ENCODE results near the gene TC2N.
A peak's percentile ranks its signal among the peaks of the same experiment; 100 is the strongest.
"Not testable (repeated sequence)": the region's sequence is repeated elsewhere in the genome, so short reads cannot be mapped to it uniquely, and the experiment has no call there.

Gene TC2N

DNA sequence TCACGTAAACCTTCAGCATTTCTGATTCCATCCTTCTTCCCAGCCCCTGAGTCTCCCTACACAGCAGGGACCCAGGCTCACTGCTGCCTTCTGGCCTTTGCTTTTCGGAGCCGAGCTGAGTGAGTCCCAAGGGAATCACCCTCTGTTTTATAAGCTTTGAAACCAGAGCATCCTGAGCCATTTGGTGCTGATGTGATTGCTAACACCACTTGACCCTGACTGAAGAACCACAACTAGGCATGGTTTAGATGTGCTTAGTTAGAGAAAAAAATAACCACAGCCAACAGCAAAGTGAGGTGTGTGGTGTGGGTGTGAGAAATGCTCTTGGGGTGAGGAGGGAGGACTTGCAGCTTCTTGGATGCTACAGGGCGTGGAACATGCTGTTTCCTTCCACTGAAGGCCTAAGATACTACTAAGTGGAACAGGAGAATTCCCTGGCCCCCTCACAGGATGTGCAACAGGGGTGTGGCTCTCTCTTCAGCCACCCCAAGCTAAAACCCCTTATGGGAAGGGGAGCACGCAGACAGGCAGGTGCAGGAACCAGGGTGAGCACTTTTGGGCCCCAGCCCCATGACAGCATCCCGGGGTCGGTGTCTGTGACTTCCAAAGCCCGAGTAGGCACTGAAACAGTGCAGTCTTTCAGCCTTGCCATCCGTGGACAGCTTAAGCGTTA is at the start of gene TC2N:
TSS of gene TC2N (minus strand) at position 221 of the 673 bp plus-strand sequence. CDS start 53,767 bp downstream, outside the sequence.
- DNase-seq = no peak

GRCh38 chr14:91912035-91912434 is 44.7 kb upstream of the TC2N start:
- DNase-seq = no peak

DNA sequence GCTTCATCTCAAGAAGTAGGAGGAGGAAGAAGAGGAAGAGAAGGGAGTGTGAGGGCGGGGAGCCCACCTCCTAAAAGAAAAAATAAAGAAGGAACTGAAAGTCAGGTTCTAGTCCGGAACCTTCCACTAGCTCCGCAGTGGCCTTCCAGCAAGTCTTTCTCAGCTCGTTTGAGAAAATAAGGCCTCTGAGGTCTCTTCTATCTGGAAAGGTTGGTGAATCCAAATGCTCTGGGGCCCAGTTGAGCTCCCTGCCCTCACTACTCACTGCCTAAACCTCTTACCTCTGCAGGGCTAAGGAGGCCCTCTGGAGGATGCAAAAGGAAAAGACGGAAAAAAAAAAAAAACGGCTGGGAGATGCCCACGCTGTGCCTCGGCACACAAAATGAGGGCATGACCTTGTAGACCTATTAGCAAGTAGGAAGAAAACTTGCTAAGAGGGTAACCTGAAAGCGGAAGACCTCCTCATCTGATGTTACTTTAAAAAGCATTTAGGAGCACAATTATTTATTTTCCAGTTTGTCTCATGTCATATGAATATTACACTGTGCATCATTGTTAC is 44.2 kb upstream of the TC2N start:
- peak; percentile 16 for DNase-seq

DNA sequence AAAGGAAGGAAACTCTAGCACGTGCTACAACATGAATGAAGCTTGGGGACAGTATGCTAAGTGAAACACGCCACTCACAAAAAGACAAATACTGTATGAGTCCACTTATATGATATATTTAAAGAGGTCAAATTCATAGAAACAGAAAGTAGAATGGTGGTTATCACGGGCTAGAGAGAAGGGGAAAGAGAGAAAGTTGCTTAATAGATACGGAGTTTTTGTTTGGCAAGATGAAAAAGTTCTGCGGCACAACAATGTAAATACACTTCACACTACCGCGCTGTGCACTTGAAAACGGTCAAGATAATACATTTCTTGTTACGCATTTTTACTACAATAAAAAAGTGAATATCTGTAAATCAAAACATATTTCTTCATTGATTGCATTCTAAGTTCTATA is 42.9 kb upstream of the TC2N start:
- DNase-seq = no peak

GRCh38 chr14:91906374-91906773 is 39.0 kb upstream of the TC2N start:
- no peak for DNase-seq

DNA sequence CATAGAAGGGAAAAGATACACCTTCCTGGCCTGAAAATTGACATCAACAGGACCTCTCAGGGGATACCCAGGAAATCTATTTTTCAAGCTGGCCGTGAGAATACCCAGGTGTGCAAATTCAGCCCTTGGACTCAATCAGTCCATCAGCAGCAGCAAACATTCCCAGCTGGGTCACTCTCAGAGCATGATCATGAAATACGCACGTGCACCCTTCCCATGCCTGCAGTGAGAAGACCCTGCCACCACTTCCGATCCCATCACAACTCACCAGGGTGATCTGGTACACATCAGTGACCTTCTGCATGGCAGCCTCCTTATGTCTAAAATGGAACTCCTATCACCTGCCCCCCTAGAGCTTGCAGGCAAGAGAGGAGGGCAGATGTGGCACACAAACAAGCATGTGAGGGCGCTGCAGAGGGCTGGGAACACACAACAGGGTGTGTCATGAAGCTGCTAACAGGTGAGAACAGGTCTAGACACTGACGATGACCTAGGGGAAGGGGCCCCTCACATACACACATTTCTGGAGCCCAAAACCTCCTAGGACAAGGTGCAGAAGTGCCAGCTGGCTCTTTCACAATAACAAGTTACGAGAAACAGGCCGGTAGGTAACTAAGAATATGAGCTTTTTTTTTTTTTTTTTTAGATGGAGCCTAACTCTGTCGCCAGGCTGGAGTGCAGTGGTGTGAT is 37.8 kb upstream of the TC2N start:
- no peak for DNase-seq

DNA sequence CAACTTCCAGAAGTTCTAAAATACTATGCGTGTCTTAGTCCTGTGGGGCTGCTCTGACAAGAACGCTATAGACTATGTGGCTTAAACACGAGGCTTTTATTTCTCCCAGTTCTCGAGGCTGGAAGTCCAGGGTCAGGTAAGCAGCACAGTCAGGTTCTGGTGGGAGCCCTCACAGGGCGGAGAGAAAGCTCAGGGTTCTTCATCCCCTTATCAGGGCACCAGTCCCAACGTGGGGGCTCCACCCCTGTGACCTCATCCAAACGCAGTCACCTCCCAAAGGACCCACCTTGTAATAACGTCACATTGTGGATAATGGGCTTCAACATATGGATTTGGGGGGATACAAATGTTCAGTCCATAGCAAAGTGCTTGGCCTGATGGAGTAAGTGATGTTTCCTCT is 37.1 kb upstream of the TC2N start:
- no peak for DNase-seq

DNA sequence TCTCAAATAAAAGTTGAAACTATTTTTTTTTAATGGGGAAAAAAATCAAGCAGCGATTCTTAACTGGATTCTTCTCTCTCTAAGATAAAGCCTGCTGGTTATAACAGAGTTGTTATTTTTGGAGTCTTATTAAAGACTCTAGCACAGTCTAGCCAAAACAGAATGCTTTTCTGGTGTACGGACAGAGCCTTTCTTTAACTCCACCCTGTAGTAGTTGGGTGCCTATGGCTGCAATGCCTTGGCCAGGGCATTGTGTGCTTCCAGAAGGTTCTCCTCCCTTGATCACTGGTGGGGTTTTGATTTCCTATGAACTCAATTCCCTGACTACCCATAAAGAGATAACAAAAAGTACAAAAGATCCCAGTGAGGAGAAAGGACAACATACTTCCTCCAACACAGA is 35.7 kb upstream of the TC2N start:
- DNase-seq = no peak

DNA sequence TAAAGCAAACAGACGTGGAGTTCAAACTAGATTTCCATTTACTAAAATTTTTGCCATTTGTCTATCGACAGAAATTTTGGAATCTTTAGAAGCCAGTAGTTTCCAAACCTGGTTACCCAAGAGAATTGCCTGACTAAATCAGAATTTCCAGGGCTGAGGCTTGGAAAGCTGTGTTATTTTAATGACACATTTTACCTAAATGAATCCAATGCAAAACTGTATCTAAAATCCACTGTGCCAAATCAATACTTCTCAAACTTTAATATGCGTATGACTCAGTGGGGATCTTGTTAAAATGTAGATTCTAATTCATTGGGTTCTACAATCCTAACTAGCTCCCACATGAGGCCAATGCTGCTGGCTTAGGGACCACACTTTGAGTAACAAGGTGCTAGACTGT is 35.0 kb upstream of the TC2N start:
- no peak for DNase-seq

GRCh38 chr14:91901449-91902226 is 34.3 kb upstream of the TC2N start:
- DNase-seq = no peak

DNA sequence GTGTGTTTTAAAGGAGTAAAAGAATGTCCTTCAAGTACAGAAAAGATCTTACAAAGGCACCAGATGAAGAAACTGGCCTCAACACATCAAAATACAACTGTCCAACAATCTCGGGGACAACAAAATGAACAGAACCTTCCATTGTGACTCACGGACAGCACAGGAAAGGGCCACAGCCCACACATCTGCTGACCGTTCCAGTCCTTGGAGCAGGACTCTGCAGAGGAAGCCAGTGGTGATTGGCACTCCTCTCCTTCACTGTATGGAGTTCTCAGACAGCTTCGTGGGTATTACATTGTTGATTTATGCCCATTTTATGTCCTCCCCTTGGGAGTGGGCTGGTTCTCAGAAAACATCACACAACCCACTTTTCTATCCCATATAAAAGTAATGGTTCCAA is 32.5 kb upstream of the TC2N start:
- DNase-seq = no peak

- DNase-seq = no peak
These were observed 31.9 kb upstream of the TC2N start for GRCh38 chr14:91899213-91899612.

DNA sequence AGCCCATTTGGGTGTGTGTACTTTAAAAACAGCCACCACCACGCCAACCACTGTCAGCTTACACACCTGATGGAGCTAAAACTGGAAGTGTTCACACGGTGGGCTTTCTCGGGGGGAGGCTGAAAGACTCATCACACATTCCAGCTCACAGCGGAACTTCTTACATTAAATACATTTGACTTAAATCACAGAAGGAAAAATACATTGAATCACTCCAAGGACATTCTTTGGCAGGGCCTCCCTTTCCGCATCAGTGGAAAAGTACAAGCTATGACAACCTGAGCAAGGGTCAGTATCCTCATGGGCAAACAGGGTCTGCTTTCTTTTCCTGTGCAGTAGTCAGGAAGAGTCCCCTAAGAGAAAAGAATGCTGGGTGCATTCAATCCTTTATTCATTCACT is 31.0 kb upstream of the TC2N start:
- no peak for DNase-seq

- DNase-seq = not testable (repeated sequence)
These were observed 30.4 kb upstream of the TC2N start for GRCh38 chr14:91897716-91898115.

GRCh38 chr14:91897106-91897701 is 29.9 kb upstream of the TC2N start:
- DNase-seq = no peak

DNA sequence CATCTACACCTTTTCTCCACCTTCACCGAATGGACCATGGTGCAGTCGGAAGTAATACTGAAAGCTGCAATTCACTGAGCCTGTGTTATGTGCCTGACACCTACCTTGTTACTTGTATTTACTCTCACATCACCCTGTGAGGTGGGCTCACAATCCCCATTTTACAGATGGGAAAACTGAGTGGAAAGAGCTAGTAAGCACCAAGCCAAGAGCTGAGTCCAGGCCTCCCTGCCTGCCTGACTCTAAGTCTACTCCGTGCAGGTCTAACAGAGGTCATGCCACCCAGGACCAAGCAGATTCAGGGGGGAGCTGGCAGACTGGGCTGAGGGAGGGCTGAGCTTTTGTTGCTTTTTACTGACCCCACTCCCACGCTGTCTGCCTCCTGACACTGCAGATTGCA is 29.1 kb upstream of the TC2N start:
- no peak for DNase-seq

- DNase-seq = peak; percentile 29
These were observed 26.3 kb upstream of the TC2N start for GRCh38 chr14:91893669-91894068.

GRCh38 chr14:91893007-91893406 is 25.7 kb upstream of the TC2N start:
- no peak for DNase-seq

GRCh38 chr14:91891721-91892220 is 24.4 kb upstream of the TC2N start:
- DNase-seq = no peak

DNA sequence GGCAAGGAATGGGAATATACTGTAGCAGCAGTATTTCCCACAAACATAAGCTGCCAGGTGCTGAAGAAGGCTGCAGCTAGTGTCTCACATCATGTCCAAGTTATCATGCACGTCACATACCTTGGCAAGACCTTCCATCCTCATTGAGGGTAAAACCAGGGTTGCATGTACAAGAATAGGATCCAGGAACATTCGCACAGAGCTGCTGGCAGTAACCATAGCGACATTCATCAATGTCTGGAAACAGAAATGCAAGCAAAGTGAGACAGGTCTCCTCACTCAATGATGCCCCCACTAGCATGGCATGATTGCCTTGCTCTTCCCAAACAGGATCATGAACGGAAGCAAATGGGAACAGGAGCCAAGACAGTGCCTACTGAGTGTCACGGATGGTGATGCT is 23.8 kb upstream of the TC2N start:
- no peak for DNase-seq

GRCh38 chr14:91890291-91890749 is 23.0 kb upstream of the TC2N start:
- DNase-seq = no peak

DNA sequence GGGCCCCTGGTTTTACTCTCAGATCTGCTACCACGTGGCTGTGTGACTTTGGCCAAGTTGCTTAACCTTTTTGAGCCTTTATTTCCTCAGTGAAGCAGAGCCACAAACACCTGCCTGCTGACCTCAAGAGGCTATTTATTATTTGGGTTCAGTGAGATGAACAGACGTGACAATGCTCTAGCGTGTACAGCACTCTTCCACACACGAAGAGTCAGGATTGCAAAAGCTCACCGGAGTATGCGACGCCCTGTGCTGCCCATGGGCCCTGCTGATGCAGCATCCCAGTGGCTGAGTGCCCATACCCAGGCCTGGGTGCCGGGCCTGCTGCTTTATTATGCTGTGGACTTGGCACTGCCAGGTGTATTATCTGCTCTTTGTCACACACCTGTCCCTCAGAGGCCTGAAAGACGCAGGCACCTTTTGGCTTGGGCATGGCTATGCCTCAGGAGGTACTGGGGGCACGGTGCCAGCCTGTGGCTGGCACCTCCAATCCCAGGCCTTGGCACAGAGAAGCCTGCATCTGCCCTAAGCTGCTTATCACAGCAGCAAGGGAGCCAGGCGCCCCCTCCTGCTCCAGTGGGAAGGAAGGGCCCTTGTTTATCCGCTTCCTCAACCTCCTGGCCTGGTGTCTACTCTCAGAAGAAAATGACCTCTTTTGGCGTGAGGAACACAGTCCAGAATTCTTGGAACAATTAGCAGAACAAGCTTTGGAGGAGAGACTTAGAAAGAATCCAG is 22.3 kb upstream of the TC2N start:
- DNase-seq = no peak
